Endothelial cell of umbilical vein (primary cell): ENCODE results near the gene ZC2HC1B. TPM values are rescaled to one million over a fixed set of nuclear protein-coding genes. Genes with fewer than 3 reads are reported as not detected.
A peak's percentile ranks its signal among the peaks of the same experiment; 100 is the strongest.

ENCODE experiments used
- BruUV-seq: library from RNA; stranded (reverse); fragments of 400-500 nt; replicated peaks from 2 replicates; lab custom pipeline; 2021; lab: Mats Ljungman, UMichigan
- CTCF ChIA-PET: fragments of 300-600, 350-600 bp; sonication (Branson Sonifier 250); formaldehyde crosslinking; loops from one replicate; lab custom pipeline; 2021; ENCODE audit warnings: antibody characterized with exemption, inconsistent platforms; lab: Charles Lee
- POLR2A ChIA-PET: fragments of 300-600, 350-600 bp; sonication (Branson Sonifier 250); formaldehyde crosslinking; loops from one replicate; lab custom pipeline; 2021; ENCODE audit warnings: antibody characterized with exemption, inconsistent platforms; lab: Charles Lee
- DNase-seq: peaks from one replicate; pipeline ENCODE4 v3.0.0-alpha.2; 2011; ENCODE audit warnings: low read depth, low spot score
- FAIRE-seq: peaks from 2 replicates; lab custom pipeline; 2011; peaks lifted over from hg19 to GRCh38; lab: Jason Lieb, UNC
- H2AFZ ChIP-seq: 2 replicates; pipeline ENCODE4 v1.6.0; 2012; ENCODE audit warnings: low read depth, low read length, control low read depth, inconsistent platforms
- H3K27ac ChIP-seq: 2 replicates; pipeline ENCODE4 v1.5.1; 2011; ENCODE audit warnings: low read depth, mild to moderate bottlenecking, control low read depth, low read length, moderate library complexity; ENCODE audit not compliant: insufficient read depth
- H3K27me3 ChIP-seq, 2 experiments: 2 replicates each; pipeline versions ENCODE4 v1.6.0 to v1.6.1; 2011; ENCODE audit warnings: low read length in 2 of 2, mixed read lengths in 1 of 2; ENCODE audit not compliant: control insufficient read depth in 2 of 2, insufficient read depth in 2 of 2
- H3K36me3 ChIP-seq, 2 experiments: 2 replicates in 1 of 2; 3 replicates in 1 of 2; pipeline ENCODE4 v1.5.1; 2011; ENCODE audit warnings: low read length in 2 of 2, mild to moderate bottlenecking in 1 of 2, moderate library complexity in 1 of 2; ENCODE audit not compliant: control insufficient read depth in 2 of 2, insufficient read depth in 2 of 2; ENCODE audit errors: extremely low read depth in 1 of 2
- H3K4me1 ChIP-seq: 3 replicates; pipeline ENCODE4 v1.5.1; 2011; ENCODE audit warnings: mild to moderate bottlenecking, low read length; ENCODE audit not compliant: control insufficient read depth, insufficient read depth; ENCODE audit errors: extremely low read depth
- H3K4me2 ChIP-seq: 2 replicates; pipeline ENCODE4 v1.6.1; 2011; ENCODE audit warnings: low read length, control low read depth, mixed read lengths; ENCODE audit not compliant: insufficient read depth
- H3K4me3 ChIP-seq, 3 experiments: fragments of 200-600 bp in 1 of 3; sonication (generic), shearing (Covaris generic) in 1 of 3; replicated peaks in 1 of 3; 2 replicates each; pipeline ENCODE4 v1.5.1; 2011 to 2016; ENCODE audit warnings: control low read depth in 3 of 3, low read length in 3 of 3, mild to moderate bottlenecking in 2 of 3, inconsistent platforms in 1 of 3, low read depth in 1 of 3, moderate library complexity in 1 of 3; ENCODE audit not compliant: insufficient read depth in 1 of 3
- H3K79me2 ChIP-seq: 2 replicates; pipeline ENCODE4 v1.6.0; 2012; ENCODE audit warnings: low read length, inconsistent platforms; ENCODE audit not compliant: control insufficient read depth, insufficient read depth
- H3K9ac ChIP-seq: replicated peaks from 2 replicates; pipeline ENCODE3; 2011; ENCODE audit warnings: low read length, control low read depth; ENCODE audit not compliant: insufficient read depth; ENCODE audit errors: extremely low read depth
- H3K9me1 ChIP-seq: replicated peaks from 3 replicates; pipeline ENCODE4 v1.6.0; 2011; ENCODE audit warnings: mild to moderate bottlenecking, low read length; ENCODE audit not compliant: control insufficient read depth, insufficient read depth; ENCODE audit errors: extremely low read depth
- H3K9me3 ChIP-seq: replicated peaks from 2 replicates; pipeline ENCODE4 v1.5.1; 2012; ENCODE audit warnings: low read length, inconsistent platforms; ENCODE audit not compliant: control insufficient read depth, insufficient read depth
- H4K20me1 ChIP-seq: replicated peaks from 2 replicates; pipeline ENCODE3; 2011; ENCODE audit warnings: mild to moderate bottlenecking, low read length; ENCODE audit not compliant: control insufficient read depth, insufficient read depth; ENCODE audit errors: extremely low read depth
- FOS ChIP-seq: IDR thresholded peaks from 2 replicates; pipeline ENCODE4 v1.6.1; 2011; ENCODE audit warnings: mild to moderate bottlenecking, low read length, moderate library complexity, borderline replicate concordance; ENCODE audit not compliant: insufficient read depth
- dilution Hi-C: fragments of 300-500 bp; cut with MboI; formaldehyde crosslinking; loops from one replicate; pipeline ENCODE4 v1.15.0; 2019; ENCODE audit warnings: low sequenced_read_pairs; ENCODE audit not compliant: extremely low pct_ligation_motif_present
- intact Hi-C: fragments of 100-400 bp; cut with micrococcal nuclease; formaldehyde crosslinking; loops from one replicate; pipeline ENCODE4 v1.10.0; 2022
- polyA plus RNA-seq, 4 experiments: library from polyadenylated mRNA; depleted of rRNA in 3 of 4; stranded (reverse) in 3 of 4; unstranded in 1 of 4; fragments of >200 nt; gene quantifications; 2 replicates each; pipeline versions ENCODE4 v1.2.1 to v1.2.3, GENCODE V29; 2011 to 2012; ENCODE audit warnings: missing spikeins in 1 of 4
- total RNA-seq: library from RNA; stranded (reverse); gene quantifications from 2 replicates; pipeline ENCODE4 v1.2.3, GENCODE V29; 2021
- TF ChIP-seq, protein P1 (sequence below), 2 donors: IDR thresholded peaks; 1 replicate in 1 of 2; 2 replicates in 1 of 2; pipeline ENCODE4 v1.5.1; 2011; ENCODE audit warnings: low read length in 2 of 2, mild to moderate bottlenecking in 2 of 2, moderate library complexity in 2 of 2, control low read depth in 1 of 2, inconsistent platforms in 1 of 2, low read depth in 1 of 2; ENCODE audit not compliant: insufficient read depth in 1 of 2; ENCODE audit errors: extremely low read depth in 1 of 2

The ZC2HC1B gene
- total and polyA plus RNA-seq, 2 donors (not counting 3 experiments of a cell fraction or from before 2014, with no cell fraction given), result not detected

DNA sequence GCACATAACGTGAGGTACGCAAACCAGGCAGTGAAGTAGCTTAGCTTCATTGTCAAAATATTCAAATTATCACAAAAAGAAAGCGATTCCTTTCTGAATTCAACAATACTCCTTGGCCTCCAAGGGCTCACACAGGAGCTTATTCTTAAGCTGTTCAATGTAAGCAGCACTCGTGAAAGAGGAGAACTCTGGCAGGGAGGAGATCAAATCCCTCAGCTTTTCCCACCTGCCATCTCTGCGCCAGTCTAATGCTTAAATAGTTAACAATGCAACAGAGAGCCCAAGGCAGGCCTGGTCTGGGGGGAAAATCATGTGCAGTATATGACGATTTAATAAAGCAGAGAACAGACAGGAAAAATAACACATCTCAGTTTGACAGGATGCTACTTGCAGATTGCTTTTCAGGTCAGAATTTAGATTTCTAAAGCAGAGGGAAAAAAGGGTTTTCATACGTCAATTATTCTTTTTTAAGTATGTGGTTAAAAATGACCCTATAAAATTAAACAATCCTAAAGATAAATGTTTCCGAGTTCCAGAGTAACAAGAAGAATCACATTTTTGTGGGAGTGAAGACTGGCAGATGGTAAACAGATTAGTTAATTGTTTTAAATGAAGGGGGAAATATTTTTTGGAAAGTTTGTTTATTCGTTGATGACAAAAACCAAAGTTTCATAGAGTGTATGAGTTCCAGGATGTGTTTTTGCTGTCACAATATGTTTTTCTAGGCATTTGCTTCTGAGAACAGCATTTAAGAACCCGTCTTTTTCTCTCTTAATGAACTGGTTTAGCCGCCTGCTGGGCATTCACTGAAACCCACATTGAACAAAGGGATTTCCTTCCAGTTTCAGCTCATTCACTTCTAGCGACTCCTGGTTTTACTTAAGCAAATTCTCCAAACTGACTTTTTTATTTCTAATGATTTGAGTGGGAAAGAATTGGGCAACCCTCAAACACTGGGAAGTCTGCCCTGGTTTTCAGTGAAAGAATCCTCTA is 97.9 kb downstream of the ZC2HC1B start:
- no peaks in the 10 kb centered on the region for H3K9me1 ChIP-seq
- no peaks in the 10 kb centered on the region for H4K20me1 ChIP-seq
- no peak for FAIRE-seq
- peaks cover 4 to 26% of the 10 kb centered on the region in 2 experiments for H3K27me3 ChIP-seq
- H2AFZ ChIP-seq, result no peak overlapping the region
- H3K36me3 ChIP-seq, result no peaks in the 10 kb centered on the region
- ChIA-PET CTCF (interaction anchor here (0.7 to 4.1 kb wide), 11 partner anchors 9 to 391 kb away, joined by 3 to 42 read pairs (median 4); partner anchors contain the start of gene LTV1), POLR2A (no interaction called here)
- peak; percentile 49 for DNase-seq
- H3K79me2 ChIP-seq, result no peaks in the 10 kb centered on the region
- no peak overlapping the region for H3K4me3 ChIP-seq
- H3K4me2 ChIP-seq, result no peak overlapping the region
- intact Hi-C loops, result loop anchor here (2.0 kb wide), 1 partner anchor 51 kb away; no protein-coding TSS in a partner anchor
- BruUV-seq, result no TSS peak
- H3K9ac ChIP-seq, result no peak overlapping the region
- dilution Hi-C loops, result no loop called here
- H3K4me1 ChIP-seq, result no peaks in the 10 kb centered on the region
- TF ChIP-seq, protein P1, sequence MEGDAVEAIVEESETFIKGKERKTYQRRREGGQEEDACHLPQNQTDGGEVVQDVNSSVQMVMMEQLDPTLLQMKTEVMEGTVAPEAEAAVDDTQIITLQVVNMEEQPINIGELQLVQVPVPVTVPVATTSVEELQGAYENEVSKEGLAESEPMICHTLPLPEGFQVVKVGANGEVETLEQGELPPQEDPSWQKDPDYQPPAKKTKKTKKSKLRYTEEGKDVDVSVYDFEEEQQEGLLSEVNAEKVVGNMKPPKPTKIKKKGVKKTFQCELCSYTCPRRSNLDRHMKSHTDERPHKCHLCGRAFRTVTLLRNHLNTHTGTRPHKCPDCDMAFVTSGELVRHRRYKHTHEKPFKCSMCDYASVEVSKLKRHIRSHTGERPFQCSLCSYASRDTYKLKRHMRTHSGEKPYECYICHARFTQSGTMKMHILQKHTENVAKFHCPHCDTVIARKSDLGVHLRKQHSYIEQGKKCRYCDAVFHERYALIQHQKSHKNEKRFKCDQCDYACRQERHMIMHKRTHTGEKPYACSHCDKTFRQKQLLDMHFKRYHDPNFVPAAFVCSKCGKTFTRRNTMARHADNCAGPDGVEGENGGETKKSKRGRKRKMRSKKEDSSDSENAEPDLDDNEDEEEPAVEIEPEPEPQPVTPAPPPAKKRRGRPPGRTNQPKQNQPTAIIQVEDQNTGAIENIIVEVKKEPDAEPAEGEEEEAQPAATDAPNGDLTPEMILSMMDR (IDR thresholded peaks at IDR 0.05; ENCODE audit: extremely low read depth in 1 of 2, insufficient read depth in 1 of 2, low read depth in 1 of 2, low read length in 2 of 2), result peak; percentile 26 to 44
- no peak for TF ChIP-seq FOS
- no peak overlapping the region for H3K27ac ChIP-seq
- H3K9me3 ChIP-seq, result no peaks in the 10 kb centered on the region
